CD4-positive, alpha-beta T cell treated with Interleukin-6 at 100 ng/mL for 8 hours (primary cell): ENCODE measurements around the gene EPHA10.

Experiments
- DNase-seq: peaks from one replicate; pipeline ENCODE4 v3.0.0-alpha.2; 2020; ENCODE audit warnings: mixed read lengths, low spot score

Gene EPHA10

DNA sequence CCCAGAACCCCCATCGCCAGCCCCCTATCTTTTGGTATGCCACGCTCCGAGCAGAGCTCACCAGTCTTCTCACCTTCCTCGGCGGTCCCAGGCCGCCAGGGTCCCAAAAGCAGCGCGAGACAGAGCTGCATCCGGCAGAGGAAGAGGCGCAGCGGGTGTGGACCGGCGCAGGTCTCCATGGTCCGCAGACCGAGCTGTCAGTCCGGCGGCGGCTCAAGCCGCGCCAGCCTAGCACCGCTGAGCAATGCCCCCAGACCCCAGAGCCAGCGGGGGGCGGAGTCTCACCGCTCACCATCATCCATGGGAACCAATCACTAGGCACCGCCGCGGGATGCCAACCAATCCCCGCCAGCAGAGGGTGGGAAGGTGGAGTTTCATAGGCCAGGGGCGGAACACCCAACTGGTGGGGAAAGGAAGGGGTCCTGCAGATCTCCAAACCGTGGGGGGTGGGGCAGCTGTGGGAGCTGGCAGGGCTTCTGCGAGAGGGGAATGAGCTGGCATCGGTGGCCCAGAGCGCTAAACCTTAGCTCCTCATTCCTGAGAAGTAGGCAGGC, at the start of gene EPHA10:
Gene EPHA10, minus strand, starts transcription at position 233 of the 554 bp plus-strand sequence. Its CDS starts 54 bp downstream, at position 179.
- DNase-seq: no peak

- no peak for DNase-seq
These were observed 49.3 kb upstream of the EPHA10 start for GRCh38 chr1:37814252-37814651.

- no peak for DNase-seq
These were observed 48.7 kb upstream of the EPHA10 start for GRCh38 chr1:37813529-37814145.

DNA sequence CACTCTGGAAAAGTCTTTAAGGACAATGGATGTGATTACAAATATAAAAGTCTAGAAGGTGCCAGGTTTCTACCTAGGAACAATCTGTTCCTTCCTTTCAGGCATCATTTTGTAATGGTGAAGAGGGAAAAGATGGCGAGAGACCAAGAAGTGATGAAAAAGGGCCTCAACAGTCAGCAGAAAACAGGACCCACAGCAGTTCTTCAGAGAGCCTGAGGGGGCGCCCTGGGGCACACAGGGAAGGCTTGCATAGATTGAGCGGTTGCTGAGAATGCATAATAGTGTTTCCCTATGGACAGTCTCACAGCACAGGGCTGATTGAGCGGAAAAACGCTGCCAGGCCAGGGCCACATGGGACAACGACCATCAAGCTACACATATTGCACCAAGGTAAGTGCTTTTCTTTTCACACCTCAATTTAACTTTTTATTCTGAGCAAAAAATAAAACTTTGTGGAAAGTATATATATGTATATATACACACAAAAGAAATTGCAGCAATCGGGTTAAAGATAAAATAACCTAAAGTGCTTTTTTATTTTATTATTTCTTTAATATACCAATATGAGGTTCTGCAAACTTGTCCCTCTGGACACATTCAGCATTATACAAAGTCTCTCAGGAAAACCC, 46.2 kb upstream of the EPHA10 start:
- DNase-seq: peak; percentile 64

DNA sequence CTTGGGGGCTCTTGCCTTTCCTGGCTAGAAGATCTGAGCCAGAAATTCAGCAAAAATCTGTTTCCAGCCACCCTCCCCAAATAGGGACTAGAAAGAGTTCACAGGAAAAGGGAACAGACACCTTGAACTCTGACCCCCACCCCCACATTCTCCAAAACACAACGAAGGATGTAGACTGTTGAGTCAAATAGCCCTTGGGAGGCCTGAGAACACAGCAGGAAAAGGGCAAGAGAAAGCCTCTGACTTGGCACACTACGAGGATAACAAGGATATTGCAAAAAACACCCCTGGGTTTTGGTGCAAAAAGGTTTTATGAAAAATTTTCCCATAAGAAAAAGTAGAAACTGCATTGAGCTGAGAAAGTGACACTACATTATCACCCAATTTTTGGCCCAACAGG, 45.0 kb upstream of the EPHA10 start:
- no peak for DNase-seq

- peak; percentile 13 for DNase-seq
These were observed 43.7 kb upstream of the EPHA10 start for GRCh38 chr1:37808369-37809319.

DNA sequence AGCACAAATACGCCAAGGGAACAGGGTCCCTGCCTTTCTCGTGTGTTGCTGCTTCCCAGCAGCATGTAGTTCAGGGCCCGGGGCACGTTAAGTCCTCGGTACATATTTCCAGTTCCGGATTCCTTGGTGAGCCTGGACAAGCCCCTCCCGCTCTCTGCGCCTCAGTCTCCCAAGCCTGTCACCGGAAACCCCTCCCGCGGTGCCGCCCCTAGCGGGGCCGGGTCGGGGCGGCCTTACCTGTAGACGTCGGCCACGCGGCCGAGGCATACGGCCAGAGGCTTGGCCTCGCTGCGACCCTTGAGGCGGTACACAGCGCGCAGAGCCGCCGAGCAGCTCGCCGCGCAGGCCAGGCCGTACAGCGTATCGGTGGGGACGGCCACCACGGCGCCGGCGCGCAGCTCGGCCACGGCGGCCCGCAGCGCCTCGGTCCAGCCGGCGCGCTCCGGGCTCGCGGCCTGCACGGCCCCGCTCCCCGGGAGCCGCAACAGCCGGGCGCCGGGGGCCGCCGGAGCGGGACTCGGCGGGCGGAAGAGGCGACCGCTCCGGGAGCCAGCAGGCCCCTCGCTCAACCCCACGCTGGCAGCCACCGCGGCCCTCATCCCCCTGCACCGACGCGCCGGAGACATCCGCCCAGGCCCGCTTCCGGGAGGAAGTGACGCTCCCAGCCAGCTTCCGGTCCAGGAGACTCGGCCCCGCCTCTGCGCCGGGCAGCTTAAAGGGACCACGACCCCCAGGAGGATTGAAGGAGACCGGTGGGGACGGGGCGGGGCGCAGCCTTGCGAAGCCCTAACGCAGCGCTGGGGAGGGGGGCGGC, 42.8 kb upstream of the EPHA10 start, which contains the start of the genes C1orf122 and YRDC:
Gene C1orf122, plus strand, starts transcription at position 236 of the 814 bp plus-strand sequence. CDS start 615 bp downstream, outside the sequence.
Gene YRDC, minus strand, starts transcription at position 654 of the 814 bp plus-strand sequence. Its CDS starts 28 bp downstream, at position 626.
- DNase-seq: peak; percentile 87

DNA sequence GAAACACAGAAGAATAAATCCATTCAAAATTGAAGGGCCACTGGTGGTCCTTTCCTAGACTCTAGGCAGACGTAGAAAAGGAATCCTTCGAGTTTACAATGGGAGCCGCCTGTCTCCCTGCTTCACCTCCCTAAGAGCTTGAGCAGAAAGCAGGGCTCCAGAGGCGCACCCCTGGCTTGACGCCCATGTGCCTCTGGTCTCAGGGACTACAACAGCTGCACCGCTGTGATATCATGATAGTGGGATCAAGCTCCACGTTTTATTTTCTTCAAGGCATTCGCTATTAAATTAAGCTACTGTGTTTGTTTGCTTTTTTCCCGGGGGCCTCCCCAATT, 42.3 kb upstream of the EPHA10 start:
- no peak for DNase-seq

GRCh38 chr1:37802439-37802838, 37.5 kb upstream of the EPHA10 start:
- DNase-seq: no peak

DNA sequence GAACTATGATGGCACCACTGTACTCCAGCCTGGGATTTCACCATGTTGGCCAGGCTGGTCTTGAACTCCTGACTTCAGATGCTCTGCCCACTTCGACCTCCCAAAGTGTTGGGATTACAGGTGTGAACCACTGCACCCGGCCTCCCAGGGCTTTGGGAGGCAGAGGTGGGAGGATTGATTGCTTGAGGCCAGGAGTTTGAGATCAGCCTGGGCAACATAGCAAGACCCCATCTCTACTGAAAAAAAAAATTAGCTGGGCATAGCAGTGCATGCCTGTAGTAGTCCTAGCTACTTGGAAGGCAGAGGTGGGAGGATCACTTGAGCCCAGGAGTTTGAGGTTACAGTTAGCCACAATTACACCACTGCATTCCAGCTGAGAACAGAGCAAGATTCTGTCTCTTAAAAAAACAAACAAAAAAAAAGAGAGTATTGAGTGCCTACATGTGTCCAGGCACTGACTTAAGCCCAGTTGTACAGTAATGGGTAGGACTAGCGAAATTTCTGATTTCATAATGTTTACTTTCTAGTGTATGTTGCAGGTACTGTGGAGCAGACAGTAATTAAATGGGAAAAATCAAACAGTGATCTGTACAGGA, 32.9 kb upstream of the EPHA10 start:
- no peak for DNase-seq

GRCh38 chr1:37795340-37796125, 30.6 kb upstream of the EPHA10 start:
- peak; percentile 21 for DNase-seq

- DNase-seq: no peak
These were observed 29.7 kb upstream of the EPHA10 start for GRCh38 chr1:37794372-37795339.

GRCh38 chr1:37793773-37794371, 29.0 kb upstream of the EPHA10 start, which contains the start of gene MANEAL:
Gene MANEAL, plus strand, starts transcription at chr1:37793847. Its CDS starts 336 bp downstream, at chr1:37794183.
- DNase-seq: no peak

GRCh38 chr1:37792943-37793686, 28.2 kb upstream of the EPHA10 start:
- no peak for DNase-seq

DNA sequence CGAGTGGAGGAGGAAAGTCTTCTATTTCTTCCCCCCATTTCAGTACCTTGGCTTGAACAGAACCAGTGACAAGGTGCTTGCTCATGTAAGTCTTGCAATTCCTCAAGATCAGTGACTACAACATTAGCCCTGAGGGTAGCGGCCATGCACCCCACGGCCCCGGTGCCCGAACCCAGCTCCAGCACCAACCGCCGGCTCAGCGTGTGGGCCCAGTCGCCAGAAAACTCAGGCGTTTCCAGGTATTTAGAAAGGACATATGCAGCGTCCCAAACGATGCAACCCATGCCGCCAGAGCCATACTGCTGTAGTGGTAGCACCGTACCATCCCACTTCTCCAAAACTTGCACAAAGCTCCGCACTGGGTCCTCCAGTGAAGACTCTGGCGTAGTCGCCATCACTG, 17.6 kb upstream of the EPHA10 start:
- DNase-seq: no peak

DNA sequence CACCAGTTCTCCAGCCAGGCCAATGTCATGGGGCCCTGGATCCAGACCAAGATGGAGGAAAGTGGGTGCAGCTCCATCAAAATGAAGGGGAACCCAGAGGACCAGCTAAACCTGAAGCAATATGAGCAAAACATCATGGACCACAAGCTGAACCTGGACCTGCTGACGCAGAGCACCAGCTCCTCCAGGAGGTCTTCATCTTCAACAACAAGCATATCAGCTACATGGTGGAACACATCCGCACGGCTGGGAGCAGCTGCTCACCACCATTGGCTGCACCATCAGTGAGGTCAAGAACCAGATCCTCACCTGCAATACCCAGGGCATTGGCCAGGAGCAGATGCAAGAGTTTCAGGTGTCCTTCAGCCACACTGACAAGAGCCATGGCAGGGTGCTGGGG, 13.7 kb upstream of the EPHA10 start:
- DNase-seq: no peak

DNA sequence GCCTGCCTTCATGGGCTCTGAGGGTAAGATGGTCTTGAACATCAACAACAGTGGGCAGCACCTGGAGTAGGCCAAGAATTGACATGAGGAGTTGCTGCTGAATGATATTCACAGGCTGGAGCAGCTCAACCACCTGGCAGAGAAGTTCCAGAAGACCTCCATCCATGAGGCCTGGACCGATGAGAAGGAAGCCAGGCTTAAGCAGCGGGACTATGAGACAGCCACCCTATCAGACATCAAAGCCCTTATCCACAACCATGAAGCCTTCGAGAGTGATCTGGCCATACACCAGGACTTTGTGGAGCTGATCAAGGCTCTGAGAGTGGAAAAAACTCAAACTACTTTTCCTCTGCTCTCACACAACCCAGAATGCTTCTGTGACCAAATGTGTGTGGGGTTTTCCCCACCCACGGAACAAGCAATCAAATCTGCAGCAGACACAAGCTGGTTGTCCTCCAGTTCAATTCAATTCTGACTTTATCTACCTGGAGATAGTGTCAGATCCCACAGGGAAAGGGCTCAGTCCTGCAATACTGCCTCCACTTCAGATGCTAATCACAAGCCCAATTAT, 12.1 kb upstream of the EPHA10 start:
- no peak for DNase-seq
